AG10803 (cell line): Measurements from ENCODE around the gene CSNK1A1L.

Source experiments
- DNase-seq: peaks from one replicate; pipeline ENCODE4 v3.0.0; 2010; ENCODE audit warnings: low read depth
- H3K4me3 ChIP-seq: 2 replicates; pipeline ENCODE4 v1.5.1; 2011; ENCODE audit warnings: mild to moderate bottlenecking, low read length, control low read depth
- CTCF ChIP-seq: conservative IDR thresholded peaks from 2 replicates; pipeline ENCODE4 v1.5.1; 2011; ENCODE audit warnings: mild to moderate bottlenecking, low read length, control low read depth, inconsistent platforms

Gene CSNK1A1L

GRCh38 chr13:37085606-37086005, 19.9 kb downstream of the CSNK1A1L start:
- H3K4me3 ChIP-seq = no peak overlapping the region
- DNase-seq = peak; percentile 24
- TF ChIP-seq CTCF = no peak

GRCh38 chr13:37076818-37077217, 28.6 kb downstream of the CSNK1A1L start:
- no peak for TF ChIP-seq CTCF
- no peak for DNase-seq
- H3K4me3 ChIP-seq = no peak overlapping the region

GRCh38 chr13:37075164-37075563, 30.3 kb downstream of the CSNK1A1L start:
- no peak overlapping the region for H3K4me3 ChIP-seq
- no peak for DNase-seq
- TF ChIP-seq CTCF = no peak

GRCh38 chr13:37074703-37075102, 30.8 kb downstream of the CSNK1A1L start:
- DNase-seq = peak; percentile 59
- no peak overlapping the region for H3K4me3 ChIP-seq
- TF ChIP-seq CTCF = peak; percentile 53

- H3K4me3 ChIP-seq = no peak overlapping the region
- no peak for TF ChIP-seq CTCF
- no peak for DNase-seq
Observed at GRCh38 chr13:37072024-37072423, 33.4 kb downstream of the CSNK1A1L start.

GRCh38 chr13:37070956-37071355, 34.5 kb downstream of the CSNK1A1L start:
- TF ChIP-seq CTCF = no peak
- no peak overlapping the region for H3K4me3 ChIP-seq
- peak; percentile 55 for DNase-seq

- TF ChIP-seq CTCF = no peak
- H3K4me3 ChIP-seq = no peak overlapping the region
- no peak for DNase-seq
Observed at GRCh38 chr13:37070145-37070695, 35.2 kb downstream of the CSNK1A1L start.
